Gastroesophageal sphincter (tissue), 4 donors: Measurements from ENCODE around the gene ADGRG3. TPM values are rescaled to one million over a fixed set of nuclear protein-coding genes. Genes with fewer than 3 reads are reported as not detected.

Source experiments
- ATAC-seq: fragments of 150-250 bp; one replicate; pipeline ENCODE4 v1.9.1; 2016; ENCODE audit warnings: mild to moderate bottlenecking, moderate library complexity
- H3K27ac ChIP-seq, 4 donors: fragments of 200-600 bp; sonication (generic) in 3 of 4; 1 replicate in 3 of 4; 2 replicates in 1 of 4; pipeline ENCODE4 v1.5.1; 2016 to 2019
- H3K27me3 ChIP-seq: fragments of 200-600 bp; sonication (generic); one replicate; pipeline ENCODE4 v1.5.1; 2019
- H3K36me3 ChIP-seq, 2 donors: fragments of 200-600 bp; sonication (generic); one replicate each; pipeline ENCODE4 v1.5.1; 2019; ENCODE audit warnings: control low read depth in 1 of 2
- H3K4me1 ChIP-seq, 3 donors: fragments of 200-600 bp; sonication (generic); 1 replicate in 2 of 3; 2 replicates in 1 of 3; pipeline ENCODE4 v1.5.1; 2016 to 2019; ENCODE audit warnings: control low read depth in 2 of 3
- H3K4me3 ChIP-seq, 2 donors: fragments of 200-600 bp; sonication (generic); one replicate each; pipeline ENCODE4 v1.5.1; 2019; ENCODE audit warnings: mild to moderate bottlenecking in 1 of 2, moderate library complexity in 1 of 2
- H3K9me3 ChIP-seq, 3 donors: fragments of 200-600 bp; sonication (generic); one replicate each; pipeline ENCODE4 v1.5.1; 2017 to 2019; ENCODE audit warnings: control low read depth in 2 of 3
- CTCF ChIP-seq, 4 experiments: fragments of 200-600 bp in 2 of 4; fragments of 450-650 bp in 2 of 4; sonication (generic) in 1 of 4; IDR thresholded peaks; one replicate each; pipeline ENCODE4 v1.5.1; 2017 to 2019; ENCODE audit warnings: antibody characterized with exemption in 4 of 4, mild to moderate bottlenecking in 2 of 4, moderate library complexity in 2 of 4
- EP300 ChIP-seq: sonication (generic); formaldehyde crosslinking; IDR thresholded peaks from one replicate; pipeline ENCODE4 v1.6.1; 2017; ENCODE audit warnings: antibody characterized with exemption, mild to moderate bottlenecking
- POLR2A ChIP-seq, 2 donors: fragments of 450-650 bp; IDR thresholded peaks; one replicate each; pipeline ENCODE4 v1.6.1; 2017; ENCODE audit warnings: antibody characterized with exemption in 2 of 2, mild to moderate bottlenecking in 2 of 2, moderate library complexity in 1 of 2
- POLR2AphosphoS5 ChIP-seq: sonication (generic); formaldehyde crosslinking; IDR thresholded peaks from one replicate; pipeline ENCODE4 v1.6.1; 2017; ENCODE audit warnings: antibody characterized with exemption
- WGBS, 2 donors: methylation state at CpG; one replicate each; pipeline ENCODE4 v1.1.5; 2018; ENCODE audit warnings: low coverage in 1 of 2; 5-methylcytosine and 5-hydroxymethylcytosine counted together
- total RNA-seq, 4 donors: library from RNA; depleted of rRNA; stranded (reverse); fragments of >200 nt; gene quantifications; one replicate each; pipeline ENCODE4 v1.1.0, GENCODE V29; 2016

The ADGRG3 gene
- total RNA-seq, 4 donors from 2014 or later = 0.31 to 7.4 (median 2.2) TPM

DNA sequence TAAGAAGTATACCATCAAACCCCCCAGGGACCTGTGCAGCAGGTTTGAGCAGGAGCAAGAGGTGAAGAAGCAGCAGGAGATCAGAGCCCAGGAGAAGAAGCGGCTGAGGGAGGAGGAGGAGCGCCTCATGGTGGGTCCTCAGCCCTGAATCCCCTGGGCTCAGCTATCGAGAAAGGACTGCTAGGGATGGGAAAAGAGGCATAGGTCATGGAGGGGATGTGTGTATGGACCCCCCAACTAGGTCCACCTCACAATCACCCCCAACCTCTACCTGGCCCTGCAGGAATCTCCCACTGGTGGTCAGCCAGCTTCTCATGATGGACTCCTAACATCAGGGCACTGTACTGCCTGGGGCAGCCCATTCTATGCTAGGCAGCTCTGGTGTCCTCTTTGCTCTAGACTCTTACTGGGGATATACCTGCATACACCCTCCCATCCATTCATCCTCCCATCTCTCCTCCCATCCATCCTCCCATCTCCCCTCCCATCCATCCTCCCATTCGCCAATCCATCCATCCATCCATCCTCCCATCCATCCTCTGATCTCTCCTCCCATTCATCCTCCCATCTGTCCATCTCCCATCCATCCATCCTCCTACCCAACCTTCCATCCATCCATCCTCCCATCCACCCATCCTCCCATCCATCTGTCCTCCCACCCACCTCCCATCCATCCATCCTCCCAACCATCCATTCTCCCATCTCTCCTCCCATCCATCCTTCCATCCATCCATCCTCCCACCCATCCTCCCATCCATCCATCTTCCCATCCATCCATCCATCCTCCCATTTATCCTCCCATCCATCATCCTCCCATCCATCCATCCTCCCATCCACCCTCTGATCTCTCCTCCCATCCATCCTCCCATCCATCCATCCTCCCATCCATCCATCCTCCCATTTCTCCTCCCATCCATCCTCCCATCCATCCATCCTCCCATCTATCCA, 37.1 kb downstream of the ADGRG3 start:
- no peaks in the 10 kb centered on the region for H3K36me3 ChIP-seq

DNA sequence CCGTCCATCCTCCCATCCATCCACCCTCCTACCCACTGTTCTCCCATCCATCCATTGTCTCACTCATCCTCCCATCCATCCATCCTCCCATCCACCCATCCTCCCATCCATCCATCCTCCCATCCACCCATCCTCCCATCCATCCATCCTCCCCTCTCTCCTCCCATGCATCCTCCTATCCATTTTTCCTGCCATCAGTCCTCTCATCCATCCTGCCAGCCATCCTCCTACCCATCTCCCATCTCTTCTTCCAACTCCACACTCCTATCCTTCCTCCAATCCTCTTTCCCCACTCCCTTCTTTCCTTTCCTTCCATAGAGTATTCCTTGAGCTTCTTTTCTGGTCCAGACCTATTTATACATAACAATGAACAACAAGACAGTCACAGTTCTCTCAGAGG, 38.6 kb downstream of the ADGRG3 start:
- H3K9me3 ChIP-seq = no peaks in the 10 kb centered on the region
- H3K27me3 ChIP-seq = peaks cover 8% of the 10 kb centered on the region
- no peaks in the 10 kb centered on the region for H3K4me1 ChIP-seq
- no peak for TF ChIP-seq POLR2AphosphoS5
- TF ChIP-seq CTCF (IDR thresholded peaks at IDR 0.05) = no peak
- no peak for TF ChIP-seq EP300
- no peak for TF ChIP-seq POLR2A (IDR thresholded peaks at IDR 0.05)
- no peaks in the 10 kb centered on the region for H3K36me3 ChIP-seq
- no peak for ATAC-seq
- 86% methylated on average over 1 of the region's 1 CpG; no CpG with 5 or more reads in 1 of the 2 donors for WGBS, 2 donors
- no peak overlapping the region for H3K27ac ChIP-seq
- H3K4me3 ChIP-seq = no peak overlapping the region

More for the DNA sequence above, 37.1 kb downstream of the ADGRG3 start:
- no peak overlapping the region for H3K27ac ChIP-seq
- no peak for TF ChIP-seq POLR2A (IDR thresholded peaks at IDR 0.05)
- TF ChIP-seq POLR2AphosphoS5 = no peak
- no peak for TF ChIP-seq CTCF (IDR thresholded peaks at IDR 0.05)
- TF ChIP-seq EP300 = no peak
- ATAC-seq = no peak
- no peaks in the 10 kb centered on the region for H3K4me1 ChIP-seq
- WGBS, 2 donors = 78 to 92% methylated on average over 2 to 4 of the region's 4 CpGs
- no peak overlapping the region for H3K4me3 ChIP-seq
- peaks cover 8% of the 10 kb centered on the region for H3K27me3 ChIP-seq
- H3K9me3 ChIP-seq = no peaks in the 10 kb centered on the region

DNA sequence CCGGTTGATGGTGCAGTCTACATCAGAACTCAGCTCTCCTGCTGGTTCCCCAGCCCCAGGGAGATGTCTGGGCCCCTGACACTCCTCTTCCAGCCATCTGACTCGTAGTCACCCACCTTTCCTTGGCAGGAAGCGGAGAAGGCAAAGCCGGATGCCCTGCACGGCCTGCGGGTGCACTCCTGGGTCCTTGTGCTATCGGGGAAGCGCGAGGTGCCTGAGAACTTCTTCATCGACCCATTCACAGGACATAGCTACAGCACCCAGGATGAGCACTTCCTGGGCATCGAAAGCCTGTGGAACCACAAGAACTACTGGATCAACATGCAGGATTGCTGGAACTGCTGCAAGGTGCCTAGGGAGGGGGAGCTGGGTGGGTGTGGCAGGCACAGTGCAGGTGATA, 39.2 kb downstream of the ADGRG3 start:
- H3K4me3 ChIP-seq = no peak overlapping the region
- peaks cover 8% of the 10 kb centered on the region for H3K27me3 ChIP-seq
- no peaks in the 10 kb centered on the region for H3K4me1 ChIP-seq
- ATAC-seq = no peak
- WGBS, 2 donors = 88 to 100% methylated on average over 1 to 5 of the region's 11 CpGs
- H3K27ac ChIP-seq = no peak overlapping the region
- no peak for TF ChIP-seq POLR2A (IDR thresholded peaks at IDR 0.05)
- no peak for TF ChIP-seq EP300
- no peak for TF ChIP-seq CTCF (IDR thresholded peaks at IDR 0.05)
- TF ChIP-seq POLR2AphosphoS5 = no peak
- no peaks in the 10 kb centered on the region for H3K9me3 ChIP-seq
- H3K36me3 ChIP-seq = no peaks in the 10 kb centered on the region

DNA sequence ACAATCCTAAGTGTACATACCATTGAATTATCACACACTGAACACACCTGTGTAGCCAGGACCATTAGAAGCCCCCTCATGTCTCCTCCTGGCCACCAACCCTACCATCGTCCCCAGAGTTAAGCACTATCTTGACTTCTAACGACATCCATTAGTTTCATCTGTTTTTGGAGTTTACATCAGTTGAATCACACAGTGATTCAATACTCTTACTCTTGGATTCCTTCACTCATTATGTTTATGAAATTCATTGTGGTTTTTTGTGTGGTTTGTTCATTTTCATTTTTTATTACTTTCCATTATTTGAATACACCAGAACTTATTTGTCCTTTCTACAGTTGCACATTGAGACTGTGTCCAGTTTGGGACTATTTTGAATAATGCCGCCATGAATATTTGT, 40.1 kb downstream of the ADGRG3 start:
- ATAC-seq = no peak
- no peaks in the 10 kb centered on the region for H3K4me1 ChIP-seq
- H3K9me3 ChIP-seq = no peaks in the 10 kb centered on the region
- no peak overlapping the region for H3K27ac ChIP-seq
- TF ChIP-seq EP300 (no peak), POLR2AphosphoS5 (no peak), POLR2A (IDR thresholded peaks at IDR 0.05) (no peak), CTCF (IDR thresholded peaks at IDR 0.05) (no peak)
- H3K27me3 ChIP-seq = peaks cover 8% of the 10 kb centered on the region
- WGBS, 2 donors = 86 to 89% methylated on average over 2 to 3 of the region's 3 CpGs
- H3K4me3 ChIP-seq = no peak overlapping the region
- no peaks in the 10 kb centered on the region for H3K36me3 ChIP-seq

- Histone ChIP-seq H3K36me3 (no peaks in the 10 kb centered on the region), H3K9me3 (no peaks in the 10 kb centered on the region), H3K27me3 (peaks cover 8% of the 10 kb centered on the region), H3K4me3 (no peak overlapping the region), H3K4me1 (no peaks in the 10 kb centered on the region), H3K27ac (no peak overlapping the region)
- 89 to 95% methylated on average over 3 of the region's 3 CpGs for WGBS, 2 donors
- ATAC-seq = no peak
- TF ChIP-seq EP300 = no peak
- TF ChIP-seq POLR2A (IDR thresholded peaks at IDR 0.05) = no peak
- no peak for TF ChIP-seq POLR2AphosphoS5
- TF ChIP-seq CTCF (IDR thresholded peaks at IDR 0.05) = no peak
These were observed 41.6 kb downstream of the ADGRG3 start for GRCh38 chr16:57709663-57710062.
